NCI-H2107 treated with DMSO at 0.1 percent for 48 hours (cell line): Measurements from ENCODE around the gene ARHGAP22.

Experiments
- DNase-seq: peaks from one replicate; lab custom pipeline; 2025; ENCODE audit not compliant: unreplicated experiment; lab: John Stamatoyannopoulos, UW

The ARHGAP22 gene

GRCh38 chr10:48500771-48501170 is 104.1 kb downstream of the ARHGAP22 start:
- DNase-seq: no peak

GRCh38 chr10:48498940-48499510 is 105.8 kb downstream of the ARHGAP22 start:
- DNase-seq: no peak

GRCh38 chr10:48497780-48498770 is 106.8 kb downstream of the ARHGAP22 start:
- DNase-seq: no peak

DNA sequence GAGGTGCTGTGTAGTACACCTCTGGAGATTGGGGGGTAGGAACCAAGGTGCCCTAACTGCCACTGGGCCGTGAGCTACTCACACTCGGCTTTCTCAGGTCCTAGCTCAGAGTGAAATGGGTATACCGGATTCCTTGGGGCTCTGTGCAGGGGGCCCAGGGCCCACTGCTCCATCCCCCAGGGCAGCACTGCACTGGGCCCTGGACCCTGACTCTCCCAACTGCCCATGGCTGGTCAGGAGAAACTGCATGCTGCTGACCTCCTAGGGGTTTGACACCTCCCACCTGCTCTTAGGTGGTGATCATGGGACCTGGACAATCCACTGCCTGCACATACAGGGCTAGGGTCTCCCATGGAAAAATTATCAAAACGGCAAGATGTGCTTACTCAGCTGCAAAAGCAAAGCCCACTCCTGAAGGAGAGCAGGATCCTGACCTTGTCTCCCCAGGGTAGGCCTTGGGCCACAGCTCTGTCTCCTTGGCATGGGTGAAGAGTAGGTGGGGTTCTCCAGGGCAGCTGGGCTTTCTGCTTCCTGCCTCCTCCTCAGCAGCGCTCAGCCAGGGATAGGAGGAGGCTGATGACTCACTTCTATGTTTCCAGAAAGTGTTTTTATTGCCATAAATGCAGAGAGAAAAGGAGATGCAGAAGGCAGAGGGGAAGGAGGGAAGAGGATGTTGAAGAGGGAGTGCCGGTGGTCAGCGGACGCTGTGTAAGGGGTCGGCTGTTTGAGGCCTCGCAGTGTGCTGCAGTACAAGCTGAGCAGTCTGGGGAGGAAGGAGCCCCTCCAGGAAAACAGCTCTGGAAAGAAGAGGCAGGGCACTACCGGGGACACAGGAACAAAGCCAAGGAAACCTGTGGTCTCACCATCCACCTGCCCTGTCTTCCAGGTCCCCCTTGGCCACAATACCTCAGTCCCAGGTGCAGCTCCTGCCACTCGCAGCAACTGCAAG is 107.8 kb downstream of the ARHGAP22 start:
- DNase-seq: no peak

DNA sequence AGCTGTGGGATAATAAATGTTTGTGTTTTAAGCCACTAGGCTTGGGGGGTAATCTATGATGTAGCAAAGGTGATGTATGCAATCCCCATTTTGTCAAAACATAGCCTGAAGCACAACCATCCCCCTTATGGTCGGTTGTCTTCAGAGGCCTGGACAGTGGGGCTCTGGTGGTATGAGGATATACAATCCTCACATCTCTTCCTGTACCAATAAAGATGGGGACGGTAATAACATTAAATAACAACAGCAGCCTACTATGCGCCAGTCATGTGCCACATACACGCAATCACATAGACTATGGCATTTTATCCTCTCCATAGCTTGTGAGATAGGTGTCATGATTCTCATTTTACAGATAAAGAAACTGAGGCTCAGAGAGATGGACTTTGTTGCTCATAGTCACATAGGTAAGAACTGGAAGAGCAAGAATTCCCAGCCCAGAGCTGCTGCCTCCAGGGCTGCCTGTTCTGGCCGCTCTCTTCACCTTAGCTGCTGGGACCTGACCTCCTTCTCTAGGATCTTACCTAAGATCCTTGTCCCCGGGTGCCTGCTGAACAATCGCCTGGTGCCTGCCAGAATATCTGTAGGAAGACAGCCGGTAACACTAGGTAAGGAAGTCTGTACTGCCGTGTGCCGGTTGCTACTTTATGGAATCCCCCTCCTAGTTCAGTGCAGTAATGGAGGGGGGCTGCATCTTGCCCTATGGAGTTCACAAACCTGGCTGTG is 108.6 kb downstream of the ARHGAP22 start:
- no peak for DNase-seq

DNA sequence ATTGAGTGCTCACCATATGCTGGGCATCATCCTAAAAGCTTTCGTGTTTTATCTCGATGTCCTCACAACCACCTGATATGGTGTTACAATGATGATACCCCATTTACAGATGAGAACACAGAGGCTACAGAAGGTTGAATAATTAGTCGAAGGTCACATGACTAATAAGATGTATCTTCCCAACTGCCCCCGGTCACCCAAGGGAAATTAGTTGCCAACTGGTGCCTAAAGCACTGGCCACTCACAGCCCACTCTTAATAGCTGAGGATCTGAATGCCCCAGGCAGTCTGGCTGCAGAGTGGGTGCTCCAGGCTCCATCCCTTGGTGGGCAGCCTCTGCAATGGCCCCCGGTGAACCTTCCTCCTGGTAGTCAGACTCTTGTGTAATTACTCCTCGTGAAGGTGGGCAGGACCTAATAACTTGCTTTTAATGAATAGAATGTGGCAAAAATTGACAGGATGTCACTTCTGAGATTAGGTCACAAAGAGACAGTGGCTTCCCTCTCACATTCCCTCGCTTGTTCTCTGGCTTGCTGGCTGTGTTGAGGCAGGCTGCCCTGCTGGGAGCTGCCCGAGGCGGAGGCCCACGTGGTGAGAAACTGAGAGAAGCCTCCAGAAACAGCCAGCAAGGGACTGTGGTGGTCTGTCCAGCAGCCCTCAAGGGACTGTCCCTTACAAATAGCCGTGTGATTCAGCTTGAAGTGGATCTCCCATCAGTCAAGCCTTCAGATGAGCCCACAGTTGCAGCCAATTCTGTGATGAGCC is 109.4 kb downstream of the ARHGAP22 start:
- no peak for DNase-seq

- DNase-seq: no peak
Measured at GRCh38 chr10:48494611-48495010, 110.3 kb downstream of the ARHGAP22 start.

GRCh38 chr10:48494073-48494472 is 110.8 kb downstream of the ARHGAP22 start:
- no peak for DNase-seq

- no peak for DNase-seq
Measured at GRCh38 chr10:48493083-48493871, 111.6 kb downstream of the ARHGAP22 start.

GRCh38 chr10:48492201-48492600 is 112.7 kb downstream of the ARHGAP22 start:
- DNase-seq: no peak

DNA sequence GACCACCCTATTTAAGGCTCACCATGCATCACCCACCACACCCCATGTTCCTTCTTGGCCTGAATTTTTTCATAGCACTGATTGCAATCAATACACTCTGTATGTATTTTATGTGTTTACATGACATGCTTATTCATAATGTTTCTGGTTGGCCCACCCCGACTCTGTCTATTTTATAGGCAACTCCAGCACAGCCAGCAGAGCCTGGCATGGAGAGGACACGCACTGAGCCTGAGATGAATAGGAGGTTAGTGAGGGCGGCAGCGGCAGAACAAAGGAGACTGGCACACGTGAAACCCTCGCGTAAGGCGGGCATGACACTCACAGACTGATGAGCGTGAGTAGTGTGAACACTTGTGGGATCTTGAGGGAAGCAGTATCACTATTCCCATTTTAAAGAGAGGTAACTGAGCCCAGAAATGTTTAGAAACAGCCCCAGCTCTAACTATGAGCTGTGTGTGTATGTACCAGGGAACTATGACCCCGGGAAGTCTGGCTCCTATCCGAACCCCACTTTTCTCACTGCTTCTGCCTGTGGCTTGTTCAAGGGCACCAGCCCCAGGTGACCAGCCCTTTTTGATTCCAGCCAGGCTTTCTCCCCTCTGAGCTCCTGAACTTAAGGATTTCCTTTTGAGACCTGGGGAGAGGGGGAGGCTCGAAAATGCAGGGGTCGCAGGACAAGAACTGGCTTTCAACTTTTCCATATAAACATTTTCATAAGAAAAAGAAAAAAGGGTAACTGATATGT is 113.3 kb downstream of the ARHGAP22 start:
- no peak for DNase-seq

DNA sequence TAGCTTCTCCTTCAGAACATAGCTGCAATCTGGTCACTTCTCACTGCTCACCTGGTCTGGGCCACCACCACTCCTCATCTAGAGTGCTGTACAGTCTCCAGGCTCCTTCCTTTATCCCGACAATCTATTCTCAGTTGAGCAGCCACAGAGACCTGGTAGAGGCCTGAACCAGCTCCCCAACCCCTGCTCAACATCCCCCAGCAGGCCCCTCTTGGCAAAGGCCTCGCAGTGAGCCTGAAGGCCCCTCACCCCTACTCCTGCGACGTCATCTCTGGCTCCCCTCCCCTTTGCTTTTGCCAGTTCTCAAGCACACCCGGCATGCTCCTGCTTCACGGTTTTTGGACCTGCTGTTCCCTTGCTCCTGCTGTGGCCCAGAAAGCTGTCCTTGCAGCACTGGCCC is 113.9 kb downstream of the ARHGAP22 start:
- no peak for DNase-seq

DNA sequence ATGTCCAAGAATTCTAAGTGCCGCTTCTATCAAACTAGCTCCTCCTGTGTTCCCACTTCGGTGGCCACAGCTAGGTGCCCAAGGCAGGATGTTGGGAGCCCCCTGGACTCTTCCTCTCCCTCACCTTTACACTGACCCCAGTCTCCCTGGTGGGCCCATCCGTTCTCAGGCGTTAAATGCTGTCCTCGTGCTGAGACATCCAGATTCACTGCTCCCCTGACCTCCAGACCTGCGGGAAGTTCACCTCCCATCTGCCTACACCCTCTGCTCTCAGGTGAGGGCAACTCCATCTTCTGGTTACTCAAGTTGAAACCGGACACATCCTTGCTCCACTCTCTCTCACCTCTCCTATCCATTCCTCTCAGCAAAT is 114.3 kb downstream of the ARHGAP22 start:
- DNase-seq: no peak

- no peak for DNase-seq
Measured at GRCh38 chr10:48489099-48489498, 115.8 kb downstream of the ARHGAP22 start.

DNA sequence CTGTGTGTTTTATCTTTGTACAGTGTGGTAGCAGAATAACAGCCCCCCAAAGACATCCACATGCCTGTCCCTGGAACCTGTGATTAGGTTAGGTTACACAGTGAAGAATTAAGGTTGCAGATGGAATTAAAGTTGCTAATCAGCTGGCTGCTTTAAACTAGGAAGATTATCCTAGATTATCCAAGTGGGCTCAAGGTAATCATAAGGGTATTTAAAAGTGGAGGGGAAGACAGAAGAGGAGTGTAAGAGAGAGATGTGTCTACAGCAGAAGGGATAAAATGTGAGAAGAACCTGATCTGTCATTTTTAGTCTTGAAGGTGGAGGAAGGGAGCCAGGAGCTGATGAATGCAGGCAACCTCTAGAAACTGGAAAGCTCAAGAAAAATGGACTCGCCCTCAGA is 117.6 kb downstream of the ARHGAP22 start:
- DNase-seq: no peak

DNA sequence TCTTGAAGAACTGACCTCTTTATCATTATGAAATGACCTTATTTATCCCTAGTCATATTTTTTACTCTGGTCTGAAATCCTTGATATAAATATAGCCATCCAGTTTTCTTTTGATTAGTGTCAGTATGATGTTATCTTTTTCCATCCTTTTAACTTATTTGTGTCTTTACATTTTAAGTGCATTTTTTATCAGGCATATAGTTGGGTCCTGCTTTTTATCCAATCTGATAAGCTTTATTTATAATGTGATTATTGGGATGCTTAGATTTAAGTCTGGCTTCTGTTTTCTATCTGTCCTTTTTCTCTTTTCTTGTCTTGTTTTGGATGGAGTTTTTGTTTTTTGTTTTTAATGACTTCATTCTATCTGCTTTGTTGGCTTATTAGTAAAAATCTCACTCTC is 119.2 kb downstream of the ARHGAP22 start:
- DNase-seq: no peak

DNA sequence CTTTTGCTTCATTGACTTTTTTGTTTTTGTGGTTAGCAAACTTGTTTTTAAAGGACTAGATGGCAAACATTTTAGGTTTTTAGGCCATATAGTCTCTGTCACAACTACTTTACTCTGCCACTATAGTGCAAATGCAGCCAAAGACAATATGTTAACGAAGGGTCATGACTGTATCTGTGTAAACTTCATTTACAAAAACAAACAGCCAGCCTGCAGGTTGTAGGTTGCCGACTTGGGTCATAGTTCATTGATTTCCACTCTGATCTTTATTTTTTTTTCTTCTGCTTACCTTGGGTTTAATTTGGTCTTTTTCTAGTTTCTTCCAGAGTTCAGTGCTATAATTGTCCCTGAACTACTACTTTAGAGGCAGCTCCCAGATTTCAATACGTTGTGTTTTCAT is 120.0 kb downstream of the ARHGAP22 start:
- DNase-seq: no peak

GRCh38 chr10:48482207-48482606 is 122.7 kb downstream of the ARHGAP22 start:
- no peak for DNase-seq
